Choroid plexus epithelial cell (primary cell): ENCODE measurements around the gene RBM11.
"Not testable (repeated sequence)": the region's sequence is repeated elsewhere in the genome, so short reads cannot be mapped to it uniquely, and the experiment has no call there.

Source experiments
- DNase-seq: peaks from one replicate; pipeline ENCODE4 v3.0.0-alpha.2; 2010; ENCODE audit warnings: low read depth
- H3K4me3 ChIP-seq: 2 replicates; pipeline ENCODE4 v1.5.1; 2011; ENCODE audit warnings: low read depth, mild to moderate bottlenecking, control low read depth, low read length, moderate library complexity
- TF ChIP-seq, protein P1 (sequence below): conservative IDR thresholded peaks from 2 replicates; pipeline ENCODE4 v1.5.1; 2011; ENCODE audit warnings: low read depth, mild to moderate bottlenecking, control low read depth, inconsistent platforms, low read length, moderate library complexity

RBM11 gene, protein sequence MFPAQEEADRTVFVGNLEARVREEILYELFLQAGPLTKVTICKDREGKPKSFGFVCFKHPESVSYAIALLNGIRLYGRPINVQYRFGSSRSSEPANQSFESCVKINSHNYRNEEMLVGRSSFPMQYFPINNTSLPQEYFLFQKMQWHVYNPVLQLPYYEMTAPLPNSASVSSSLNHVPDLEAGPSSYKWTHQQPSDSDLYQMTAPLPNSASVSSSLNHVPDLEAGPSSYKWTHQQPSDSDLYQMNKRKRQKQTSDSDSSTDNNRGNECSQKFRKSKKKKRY

DNA sequence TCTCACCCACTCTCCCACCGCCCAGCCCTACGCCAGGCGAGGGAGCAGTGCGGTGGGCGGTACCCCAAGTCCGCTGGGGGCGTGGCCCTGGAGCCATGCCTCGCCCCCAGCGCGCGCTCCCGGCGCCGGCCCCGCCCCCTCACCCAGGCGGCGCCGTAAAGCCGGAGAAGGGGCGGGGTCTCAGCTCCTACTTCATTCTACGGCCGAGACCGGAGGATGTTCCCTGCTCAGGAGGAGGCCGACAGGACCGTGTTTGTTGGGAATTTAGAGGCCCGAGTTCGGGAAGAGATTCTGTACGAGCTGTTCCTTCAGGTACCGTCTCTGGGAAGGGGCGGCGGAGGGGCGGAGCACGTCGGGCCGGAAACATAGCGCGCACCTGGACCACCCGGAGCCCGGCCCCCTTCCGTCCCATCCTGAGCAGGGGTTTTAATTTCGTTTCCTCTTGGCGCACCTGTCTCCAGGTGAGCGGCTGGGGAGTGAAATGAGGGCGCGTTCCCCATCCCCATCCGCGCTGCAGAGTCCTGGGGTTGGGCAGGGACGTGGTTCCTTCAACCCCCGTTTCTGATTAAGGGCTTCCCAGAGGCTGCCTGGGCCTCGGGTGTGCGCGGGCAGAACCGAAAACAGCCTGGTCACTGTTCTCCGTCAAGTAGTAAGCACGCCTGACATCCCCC lies at the start of gene RBM11:
Gene RBM11, plus strand, starts transcription at position 187 of the 671 bp plus-strand sequence. Its CDS starts 30 bp downstream, at position 217.
- H3K4me3 ChIP-seq, result peak within 1 kb of the TSS; percentile 65
- TF ChIP-seq, protein P1, sequence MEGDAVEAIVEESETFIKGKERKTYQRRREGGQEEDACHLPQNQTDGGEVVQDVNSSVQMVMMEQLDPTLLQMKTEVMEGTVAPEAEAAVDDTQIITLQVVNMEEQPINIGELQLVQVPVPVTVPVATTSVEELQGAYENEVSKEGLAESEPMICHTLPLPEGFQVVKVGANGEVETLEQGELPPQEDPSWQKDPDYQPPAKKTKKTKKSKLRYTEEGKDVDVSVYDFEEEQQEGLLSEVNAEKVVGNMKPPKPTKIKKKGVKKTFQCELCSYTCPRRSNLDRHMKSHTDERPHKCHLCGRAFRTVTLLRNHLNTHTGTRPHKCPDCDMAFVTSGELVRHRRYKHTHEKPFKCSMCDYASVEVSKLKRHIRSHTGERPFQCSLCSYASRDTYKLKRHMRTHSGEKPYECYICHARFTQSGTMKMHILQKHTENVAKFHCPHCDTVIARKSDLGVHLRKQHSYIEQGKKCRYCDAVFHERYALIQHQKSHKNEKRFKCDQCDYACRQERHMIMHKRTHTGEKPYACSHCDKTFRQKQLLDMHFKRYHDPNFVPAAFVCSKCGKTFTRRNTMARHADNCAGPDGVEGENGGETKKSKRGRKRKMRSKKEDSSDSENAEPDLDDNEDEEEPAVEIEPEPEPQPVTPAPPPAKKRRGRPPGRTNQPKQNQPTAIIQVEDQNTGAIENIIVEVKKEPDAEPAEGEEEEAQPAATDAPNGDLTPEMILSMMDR, result no peak
- DNase-seq, result peak; percentile 53

DNA sequence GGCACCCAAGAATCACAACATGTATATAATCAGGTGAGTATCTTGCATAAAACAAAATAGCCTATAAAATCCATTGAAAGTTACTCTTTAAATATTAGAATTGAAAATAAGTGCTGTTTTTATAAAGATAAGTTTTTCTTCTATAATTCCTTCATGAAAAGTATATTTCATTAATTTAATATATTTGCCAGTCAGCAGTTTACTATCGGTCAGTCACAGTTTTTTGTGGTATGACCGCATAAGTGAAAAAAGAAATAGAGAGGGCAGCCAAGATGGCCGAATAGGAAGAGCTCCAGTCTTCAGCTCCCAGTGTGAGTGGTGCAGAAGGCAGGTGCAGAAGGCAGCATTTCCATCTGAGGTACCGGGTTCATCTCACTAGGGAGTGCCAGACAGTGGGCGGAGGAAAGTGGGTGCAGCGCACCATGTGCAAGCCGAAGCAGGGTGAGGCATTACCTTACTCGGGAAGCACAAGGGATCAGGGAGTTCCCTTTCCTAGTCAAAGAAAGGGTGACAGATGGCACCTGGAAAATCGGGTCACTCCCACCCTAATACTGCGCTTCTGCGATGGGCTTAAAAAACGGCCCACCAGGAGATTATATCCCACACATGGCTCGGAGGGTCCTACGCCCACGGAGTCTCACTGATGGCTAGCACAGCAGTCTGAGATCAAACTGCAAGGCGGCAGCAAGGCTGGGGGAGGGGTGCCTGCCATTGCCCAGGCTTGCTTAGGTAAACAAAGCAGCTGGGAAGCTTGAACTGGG lies 49.3 kb upstream of the RBM11 start:
- DNase-seq, H3K4me3 ChIP-seq: not testable (repeated sequence)

DNA sequence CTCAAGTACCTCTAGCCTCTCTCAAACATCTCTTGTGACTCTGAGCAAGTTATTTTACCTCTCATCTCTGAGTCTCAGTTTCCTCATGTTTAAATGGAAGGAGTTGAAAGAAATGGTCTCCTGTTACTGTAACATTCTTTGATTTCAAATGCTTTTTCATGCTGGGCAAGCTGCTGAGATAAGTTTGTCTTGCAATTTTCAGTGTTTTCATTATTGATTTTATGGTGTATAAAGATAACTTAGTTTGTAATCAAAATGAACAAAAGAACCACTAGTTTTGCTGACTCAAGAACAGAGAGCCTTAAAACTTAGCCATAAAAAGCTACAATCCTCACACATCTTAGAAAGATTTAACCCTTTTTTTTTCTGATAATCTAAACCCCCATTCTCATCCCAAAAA lies 9.7 kb upstream of the RBM11 start:
- TF ChIP-seq, protein P1, result no peak
- H3K4me3 ChIP-seq, result no peak overlapping the region
- DNase-seq, result no peak

DNA sequence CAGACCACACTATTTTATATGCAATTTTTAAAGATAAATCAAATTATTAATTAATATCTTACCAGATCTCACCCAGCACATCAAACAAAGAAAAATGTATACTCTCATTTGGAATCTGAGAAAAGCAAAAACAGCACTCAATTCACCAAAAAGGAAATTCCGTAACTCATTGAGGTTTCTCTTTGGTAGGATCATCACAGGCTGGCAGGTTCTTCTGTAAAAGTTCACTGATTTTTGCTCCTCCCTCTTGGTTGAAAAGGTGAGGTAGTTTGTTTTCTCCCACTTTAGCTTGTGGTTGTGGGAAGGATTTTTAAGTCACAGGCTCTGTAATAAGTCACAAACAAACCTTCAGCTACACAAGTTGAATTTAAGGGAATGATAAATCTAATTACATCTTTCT lies 5.2 kb upstream of the RBM11 start, which contains the start of gene LIPI:
Gene LIPI, minus strand, starts transcription at position 218 of the 400 bp plus-strand sequence. Its CDS starts 110 bp downstream, at position 108.
- H3K4me3 ChIP-seq, result no peak within 1 kb of the TSS
- DNase-seq, result no peak
- TF ChIP-seq, protein P1, result no peak

DNA sequence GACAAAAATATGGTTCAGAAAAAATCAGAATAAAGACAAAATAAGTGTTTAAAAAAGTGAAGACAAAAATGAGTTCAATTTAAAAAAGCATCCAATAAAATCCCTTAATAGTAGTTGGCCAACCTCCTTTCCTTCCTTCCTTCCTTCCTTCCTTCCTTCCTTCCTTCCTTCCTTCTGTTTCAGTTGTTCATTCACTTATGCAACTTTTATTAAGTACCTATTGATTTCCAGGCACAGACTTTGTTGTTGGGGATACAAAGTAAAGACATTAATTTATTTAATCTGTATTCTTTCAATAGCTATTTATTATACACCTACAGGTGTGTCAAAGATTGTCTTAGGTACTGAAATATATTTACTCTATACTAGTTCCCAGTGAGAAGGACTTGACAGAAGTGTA lies 2.8 kb upstream of the RBM11 start:
- no peak overlapping the region for H3K4me3 ChIP-seq
- no peak for DNase-seq
- TF ChIP-seq, protein P1, result no peak

DNA sequence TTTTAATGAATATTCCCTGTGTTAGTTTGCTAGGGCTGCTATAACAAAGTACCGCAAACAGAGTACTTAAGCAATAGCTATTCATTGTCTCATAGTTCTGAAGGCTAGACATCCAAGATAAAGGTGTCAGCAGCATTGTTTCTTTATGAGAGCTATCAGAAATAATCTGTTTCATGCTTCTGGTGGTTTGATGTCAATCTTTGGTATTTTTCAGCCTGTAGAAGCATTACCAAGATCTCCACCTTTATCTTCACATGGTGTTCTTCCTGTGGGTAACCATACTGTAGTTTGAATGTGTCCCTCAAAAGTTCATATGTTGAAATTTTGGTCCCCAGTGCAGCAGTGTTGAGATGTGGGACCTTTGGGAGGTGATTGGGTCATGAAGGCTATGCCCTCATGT lies 7.4 kb downstream of the RBM11 start:
- TF ChIP-seq, protein P1, result no peak
- DNase-seq, result no peak
- no peak overlapping the region for H3K4me3 ChIP-seq

DNA sequence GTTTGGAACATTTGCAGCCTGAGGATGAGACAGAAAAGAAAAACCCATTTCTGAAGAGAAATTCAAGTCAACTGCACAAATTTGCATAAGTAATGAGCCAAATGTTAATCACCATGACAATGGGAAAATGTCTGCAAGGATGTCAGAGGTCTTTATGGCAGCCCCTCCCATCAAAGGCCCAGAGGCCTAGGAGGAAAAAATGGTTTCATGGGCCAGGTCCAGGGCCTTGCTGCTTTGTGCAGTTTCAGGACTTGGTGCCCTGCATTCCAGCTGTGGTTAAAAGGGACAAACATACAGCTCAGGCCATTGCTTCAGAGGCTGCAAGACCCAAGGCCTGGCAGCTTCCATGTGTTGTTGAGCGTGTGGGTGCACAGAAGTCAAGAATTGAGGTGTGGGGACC lies 13.4 kb downstream of the RBM11 start:
- no peak overlapping the region for H3K4me3 ChIP-seq
- no peak for DNase-seq
- TF ChIP-seq, protein P1, result no peak
